IMR-90 (cell line): ENCODE data around the gene AHDC1. TPM values are rescaled to one million over a fixed set of nuclear protein-coding genes. Genes with fewer than 3 reads are reported as not detected.

Experiments used
- ATAC-seq: fragments of 200-7000 bp; cut with Tn5 transposase; 2 replicates; pipeline ENCODE4 v1.9.1; 2020; ENCODE audit warnings: low read depth, mild to moderate bottlenecking, moderate library complexity
- BruUV-seq: library from RNA; stranded (reverse); fragments of 400-500 nt; replicated peaks from 2 replicates; lab custom pipeline; 2021; lab: Mats Ljungman, UMichigan
- CTCF ChIA-PET: fragments of 300-600 bp; formaldehyde crosslinking; extraction: SDS; loops from one replicate; lab custom pipeline; 2021; ENCODE audit warnings: antibody characterized with exemption; lab: Yijun Ruan, JAX
- POLR2A ChIA-PET: fragments of 300-600 bp; sonication (Branson Sonifier 250); formaldehyde crosslinking; loops from one replicate; lab custom pipeline; 2022; ENCODE audit warnings: antibody characterized with exemption; ENCODE audit not compliant: unreplicated experiment; lab: Charles Lee
- DNase-seq: peaks from one replicate; pipeline ENCODE4 v3.0.0; 2013
- H2AFZ ChIP-seq: replicated peaks from 2 replicates; pipeline ENCODE3; 2013; ENCODE audit warnings: low read length, mild to moderate bottlenecking; ENCODE audit not compliant: poor library complexity
- H2AK5ac ChIP-seq: 2 replicates; pipeline ENCODE4 v1.6.1; 2013; ENCODE audit warnings: low read depth, low read length, inconsistent platforms
- H2AK9ac ChIP-seq: replicated peaks from 2 replicates; pipeline ENCODE3; 2013; ENCODE audit warnings: mild to moderate bottlenecking, low read depth, low read length, moderate library complexity; ENCODE audit not compliant: poor library complexity
- H2BK120ac ChIP-seq: 2 replicates; pipeline ENCODE4 v1.6.1; 2013; ENCODE audit warnings: low read depth, low read length, inconsistent platforms
- H2BK15ac ChIP-seq: 3 replicates; pipeline ENCODE4 v1.6.1; 2013; ENCODE audit warnings: low read depth, low read length, inconsistent platforms
- H2BK20ac ChIP-seq: 2 replicates; pipeline ENCODE4 v1.6.1; 2013; ENCODE audit warnings: low read depth, mild to moderate bottlenecking, inconsistent platforms, low read length, moderate library complexity
- H2BK5ac ChIP-seq: 2 replicates; pipeline ENCODE4 v1.6.1; 2013; ENCODE audit warnings: mild to moderate bottlenecking, low read depth, low read length, inconsistent platforms; ENCODE audit not compliant: poor library complexity, severe bottlenecking
- H3K14ac ChIP-seq: replicated peaks from 2 replicates; pipeline ENCODE4 v1.6.1; 2013; ENCODE audit warnings: low read depth, low read length, inconsistent platforms
- H3K18ac ChIP-seq: 2 replicates; pipeline ENCODE4 v1.6.1; 2013; ENCODE audit warnings: low read depth, low read length, control low read depth
- H3K23ac ChIP-seq: 2 replicates; pipeline ENCODE4 v1.6.1; 2013; ENCODE audit warnings: low read depth, low read length, inconsistent platforms
- H3K27ac ChIP-seq: 2 replicates; pipeline ENCODE4 v1.5.1; 2013; ENCODE audit warnings: mild to moderate bottlenecking, control low read depth, low read length; ENCODE audit not compliant: insufficient read depth
- H3K27me3 ChIP-seq: 2 replicates; pipeline ENCODE4 v1.6.1; 2013; ENCODE audit warnings: low read length; ENCODE audit not compliant: control insufficient read depth, insufficient read depth
- H3K36me3 ChIP-seq: 2 replicates; pipeline ENCODE4 v1.6.1; 2013; ENCODE audit warnings: low read length, mixed read lengths; ENCODE audit not compliant: control insufficient read depth, insufficient read depth
- H3K4ac ChIP-seq: 2 replicates; pipeline ENCODE4 v1.6.1; 2013; ENCODE audit warnings: low read depth, low read length, inconsistent platforms
- H3K4me1 ChIP-seq: 2 replicates; pipeline ENCODE4 v1.6.1; 2013; ENCODE audit warnings: low read length, mixed read lengths; ENCODE audit not compliant: control insufficient read depth, insufficient read depth
- H3K4me2 ChIP-seq: 2 replicates; pipeline ENCODE4 v1.6.1; 2013; ENCODE audit warnings: low read depth, mild to moderate bottlenecking, control low read depth, low read length, moderate library complexity
- H3K4me3 ChIP-seq: 2 replicates; pipeline ENCODE4 v1.5.1; 2013; ENCODE audit warnings: low read depth, mild to moderate bottlenecking, control low read depth, low read length, moderate library complexity; ENCODE audit not compliant: insufficient read depth
- H3K56ac ChIP-seq: 2 replicates; pipeline ENCODE4 v1.6.1; 2013; ENCODE audit warnings: low read length, inconsistent platforms; ENCODE audit not compliant: insufficient read depth; ENCODE audit errors: extremely low read depth
- H3K79me1 ChIP-seq, 2 experiments: 2 replicates each; pipeline ENCODE4 v1.6.1; 2013; ENCODE audit warnings: low read length in 2 of 2, inconsistent platforms in 1 of 2, low read depth in 1 of 2
- H3K9ac ChIP-seq: 2 replicates; pipeline ENCODE4 v1.6.1; 2013; ENCODE audit warnings: low read depth, low read length, control low read depth
- H3K9me1 ChIP-seq: 2 replicates; pipeline ENCODE4 v1.6.1; 2013; ENCODE audit warnings: low read length, inconsistent platforms; ENCODE audit not compliant: insufficient read depth
- H3K9me3 ChIP-seq: 2 replicates; pipeline ENCODE4 v1.6.1; 2013; ENCODE audit warnings: low read length; ENCODE audit not compliant: control insufficient read depth, insufficient read depth
- H4K20me1 ChIP-seq: 2 replicates; pipeline ENCODE4 v1.6.1; 2013; ENCODE audit warnings: low read length, inconsistent platforms; ENCODE audit not compliant: insufficient read depth
- H4K5ac ChIP-seq: 2 replicates; pipeline ENCODE4 v1.6.1; 2013; ENCODE audit warnings: mild to moderate bottlenecking, low read depth, low read length, control low read depth
- H4K8ac ChIP-seq, 2 experiments: 2 replicates each; pipeline ENCODE4 v1.6.1; 2013; ENCODE audit warnings: low read depth in 2 of 2, low read length in 2 of 2, control low read depth in 1 of 2, inconsistent platforms in 1 of 2
- H4K91ac ChIP-seq: 2 replicates; pipeline ENCODE4 v1.6.1; 2013; ENCODE audit warnings: low read depth, low read length, inconsistent platforms; ENCODE audit not compliant: insufficient read depth
- BHLHE40 ChIP-seq: fragments of 150-350 bp; IDR thresholded peaks from 2 replicates; pipeline ENCODE4 v1.6.1; 2016; ENCODE audit warnings: mild to moderate bottlenecking, low read depth, low read length
- MAZ ChIP-seq: IDR thresholded peaks from 2 replicates; pipeline ENCODE4 v1.6.1; 2012; ENCODE audit warnings: low read depth, mild to moderate bottlenecking, low read length, improper control_type of control experiment, moderate library complexity, borderline replicate concordance
- NFE2L2 ChIP-seq: fragments of 150-350 bp; IDR thresholded peaks from 2 replicates; pipeline ENCODE4 v1.6.1; 2016; ENCODE audit warnings: low read depth, mild to moderate bottlenecking, low read length
- POLR2A ChIP-seq: IDR thresholded peaks from 2 replicates; pipeline ENCODE4 v1.6.1; 2012; ENCODE audit warnings: mild to moderate bottlenecking, low read depth, low read length
- RAD21 ChIP-seq: IDR thresholded peaks from 2 replicates; pipeline ENCODE4 v1.6.1; 2012; ENCODE audit warnings: low read length, improper control_type of control experiment
- RCOR1 ChIP-seq: IDR thresholded peaks from 2 replicates; pipeline ENCODE4 v1.6.1; 2012; ENCODE audit warnings: mild to moderate bottlenecking, low read length, improper control_type of control experiment; ENCODE audit not compliant: insufficient replicate concordance
- RFX5 ChIP-seq: IDR thresholded peaks from 2 replicates; pipeline ENCODE4 v1.8.0; 2012; ENCODE audit warnings: low read depth, mild to moderate bottlenecking, low read length, moderate library complexity
- SMC3 ChIP-seq: fragments of 150-350 bp; IDR thresholded peaks from 2 replicates; pipeline ENCODE4 v1.6.1; 2016; ENCODE audit warnings: low read depth, mild to moderate bottlenecking, antibody characterized with exemption, low read length, moderate library complexity
- WGBS, 2 experiments: methylation state at CpG; one replicate each; pipeline versions ENCODE4 v1.1.5 to v1.1.7; 2013; ENCODE audit warnings: missing lambda C conversion rate in 2 of 2; ENCODE audit not compliant: insufficient read length in 1 of 2; ENCODE audit errors: extremely low coverage in 2 of 2; 5-methylcytosine and 5-hydroxymethylcytosine counted together
- dilution Hi-C: fragments of 300-500 bp; cut with HindIII; formaldehyde crosslinking; loops from one replicate; pipeline ENCODE4 v1.14.3; 2018; ENCODE audit warnings: low sequenced_read_pairs; ENCODE audit not compliant: unreplicated experiment
- in situ Hi-C: fragments of 300-500 bp; cut with MboI; formaldehyde crosslinking; loops from 3 replicates; pipeline ENCODE4 v1.14.3; 2019; ENCODE audit warnings: low sequenced_read_pairs, inconsistent platforms, mixed read lengths
- intact Hi-C: fragments of 100-400 bp; cut with micrococcal nuclease; formaldehyde crosslinking; loops from 2 replicates; pipeline ENCODE4 v1.10.0; 2022
- polyA plus RNA-seq, 3 experiments: library from polyadenylated mRNA; depleted of rRNA; stranded (reverse); fragments of >200 nt; gene quantifications; 2 replicates each; pipeline ENCODE4 v1.2.3, GENCODE V29; 2012; ENCODE audit warnings: low replicate concordance in 1 of 3
- total RNA-seq: library from RNA; depleted of rRNA; stranded (reverse); fragments of >200 nt; gene quantifications from 2 replicates; pipeline ENCODE4 v1.2.3, GENCODE V29; 2012
- TF ChIP-seq, protein P1 (sequence below): conservative IDR thresholded peaks from 2 replicates; pipeline ENCODE4 v1.5.1; 2012; ENCODE audit warnings: mild to moderate bottlenecking, low read depth, low read length, improper control_type of control experiment
- TF ChIP-seq, protein P2 (sequence below): fragments of 150-350 bp; IDR thresholded peaks from 2 replicates; pipeline ENCODE4 v1.6.1; 2017; ENCODE audit warnings: mild to moderate bottlenecking, antibody characterized with exemption, low read length, low read depth

Gene AHDC1
- total and polyA plus RNA-seq, 2 of the 4 experiments (the other 2 are of a cell fraction) = 2.0 to 11.6 TPM

DNA sequence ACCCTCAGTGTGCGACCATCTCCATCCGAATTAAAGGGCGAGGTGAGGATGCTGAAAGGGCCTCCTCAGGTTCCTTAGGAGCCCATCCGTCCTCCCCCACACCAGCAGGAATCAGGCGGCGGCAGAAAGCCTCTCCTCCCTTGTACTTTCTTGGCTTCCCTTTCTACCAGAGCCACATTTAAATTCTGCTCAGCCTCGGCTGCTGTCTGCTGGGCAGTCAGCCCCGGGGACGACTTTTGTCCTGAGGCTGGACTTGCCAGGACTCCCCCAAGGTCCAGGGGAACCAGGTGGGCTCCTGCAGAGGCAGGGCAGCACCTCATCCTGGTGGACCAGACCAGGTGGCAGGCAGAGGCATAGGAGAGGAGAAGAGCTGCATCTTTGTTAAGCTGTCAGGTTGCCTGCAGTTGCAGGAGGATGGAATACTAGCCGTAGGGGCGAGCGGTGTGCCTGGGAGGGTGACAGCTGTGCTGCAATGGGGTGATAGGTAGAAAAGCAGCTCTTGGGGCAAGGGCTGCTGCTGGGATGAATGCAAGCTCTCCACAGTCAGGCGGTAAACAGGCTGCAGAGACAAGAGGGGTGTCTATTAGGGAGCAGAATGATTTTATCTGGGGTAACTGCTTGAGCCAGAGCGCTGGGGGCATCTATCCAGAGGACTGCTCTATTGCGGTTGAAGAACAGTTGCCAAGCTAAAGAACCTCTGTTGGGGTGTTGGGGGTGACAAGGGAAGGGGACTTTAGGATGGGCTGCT lies 67.8 kb downstream of the AHDC1 start (continued):
- no peak for TF ChIP-seq RCOR1

- ChIA-PET POLR2A (no interaction called here), CTCF (no interaction called here)
- in situ Hi-C loops (no loop called here), dilution Hi-C loops (no loop called here), intact Hi-C loops (no loop called here)
- H4K20me1 ChIP-seq = peaks cover 7% of the 10 kb centered on the region
- H3K4me1 ChIP-seq = peaks cover 30% of the 10 kb centered on the region
- no peak overlapping the region for H2BK5ac ChIP-seq
- H3K9me1 ChIP-seq = peaks cover 25% of the 10 kb centered on the region
- H3K27ac ChIP-seq = no peak overlapping the region
- no peak overlapping the region for H2BK20ac ChIP-seq
- no peak overlapping the region for H3K14ac ChIP-seq
- no peak for DNase-seq
- H3K23ac ChIP-seq = no peak overlapping the region
- H3K4me2 ChIP-seq = no peak overlapping the region
- H3K36me3 ChIP-seq = peaks cover 21% of the 10 kb centered on the region
- no peaks in the 10 kb centered on the region for H3K27me3 ChIP-seq
- H2BK15ac ChIP-seq = no peak overlapping the region
- no peak overlapping the region for H3K18ac ChIP-seq
- H2BK120ac ChIP-seq = no peak overlapping the region
- H4K91ac ChIP-seq = no peak overlapping the region
- no peak overlapping the region for H4K5ac ChIP-seq
- H2AFZ ChIP-seq = no peak overlapping the region
- H2AK5ac ChIP-seq = no peak overlapping the region; the same call in 1 of the 2 replicates
- H4K8ac ChIP-seq = no peak overlapping the region
- no peaks in the 10 kb centered on the region for H3K9me3 ChIP-seq
- WGBS, 2 experiments = no CpG with 5 or more reads among the region's 2 CpGs
- peaks cover 21 to 58% of the 10 kb centered on the region in 2 experiments for H3K79me1 ChIP-seq
- no TSS peak for BruUV-seq
- H3K56ac ChIP-seq = no peak overlapping the region
- no peak overlapping the region for H2AK9ac ChIP-seq
- no peak overlapping the region for H3K9ac ChIP-seq
- H3K4me3 ChIP-seq = no peak overlapping the region
- TF ChIP-seq POLR2A (no peak), RAD21 (no peak), NFE2L2 (no peak), MAZ (no peak), SMC3 (no peak), BHLHE40 (no peak), RFX5 (no peak)
- TF ChIP-seq, protein P1, sequence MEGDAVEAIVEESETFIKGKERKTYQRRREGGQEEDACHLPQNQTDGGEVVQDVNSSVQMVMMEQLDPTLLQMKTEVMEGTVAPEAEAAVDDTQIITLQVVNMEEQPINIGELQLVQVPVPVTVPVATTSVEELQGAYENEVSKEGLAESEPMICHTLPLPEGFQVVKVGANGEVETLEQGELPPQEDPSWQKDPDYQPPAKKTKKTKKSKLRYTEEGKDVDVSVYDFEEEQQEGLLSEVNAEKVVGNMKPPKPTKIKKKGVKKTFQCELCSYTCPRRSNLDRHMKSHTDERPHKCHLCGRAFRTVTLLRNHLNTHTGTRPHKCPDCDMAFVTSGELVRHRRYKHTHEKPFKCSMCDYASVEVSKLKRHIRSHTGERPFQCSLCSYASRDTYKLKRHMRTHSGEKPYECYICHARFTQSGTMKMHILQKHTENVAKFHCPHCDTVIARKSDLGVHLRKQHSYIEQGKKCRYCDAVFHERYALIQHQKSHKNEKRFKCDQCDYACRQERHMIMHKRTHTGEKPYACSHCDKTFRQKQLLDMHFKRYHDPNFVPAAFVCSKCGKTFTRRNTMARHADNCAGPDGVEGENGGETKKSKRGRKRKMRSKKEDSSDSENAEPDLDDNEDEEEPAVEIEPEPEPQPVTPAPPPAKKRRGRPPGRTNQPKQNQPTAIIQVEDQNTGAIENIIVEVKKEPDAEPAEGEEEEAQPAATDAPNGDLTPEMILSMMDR = no peak
- TF ChIP-seq, protein P2, sequence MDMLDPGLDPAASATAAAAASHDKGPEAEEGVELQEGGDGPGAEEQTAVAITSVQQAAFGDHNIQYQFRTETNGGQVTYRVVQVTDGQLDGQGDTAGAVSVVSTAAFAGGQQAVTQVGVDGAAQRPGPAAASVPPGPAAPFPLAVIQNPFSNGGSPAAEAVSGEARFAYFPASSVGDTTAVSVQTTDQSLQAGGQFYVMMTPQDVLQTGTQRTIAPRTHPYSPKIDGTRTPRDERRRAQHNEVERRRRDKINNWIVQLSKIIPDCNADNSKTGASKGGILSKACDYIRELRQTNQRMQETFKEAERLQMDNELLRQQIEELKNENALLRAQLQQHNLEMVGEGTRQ = no peak
- H3K4ac ChIP-seq = 0 out of 2 replicates have a peak overlapping the region, but pooled peaks have one; percentile 95
- no peak for ATAC-seq
Measured at GRCh38 chr1:27535386-27535785, 68.6 kb downstream of the AHDC1 start.
